ENCODE measurements around the gene PRDM13. TPM values are rescaled to one million over a fixed set of nuclear protein-coding genes. Genes with fewer than 3 reads are reported as not detected.
"Not testable (repeated sequence)": the region's sequence is repeated elsewhere in the genome, so short reads cannot be mapped to it uniquely, and the experiment has no call there.

The PRDM13 gene
- total RNA-seq, 2 donors from 2014 or later: not detected

- Histone ChIP-seq H3K27me3 (no peaks in the 10 kb centered on the region), H3K4me1 (no peaks in the 10 kb centered on the region), H3K9me3 (peaks cover 0 to 16% of the 10 kb centered on the region in 2 donors), H3K4me3 (no peak overlapping the region), H3K27ac (no peak overlapping the region), H3K36me3 (no peaks in the 10 kb centered on the region)
- no peak for TF ChIP-seq CTCF (IDR thresholded peaks at IDR 0.05)
- no peak for DNase-seq (ENCODE audit: low spot score)
Measured at GRCh38 chr6:99637629-99638028, 31.0 kb downstream of the PRDM13 start.

GRCh38 chr6:99638358-99638757 is 31.7 kb downstream of the PRDM13 start:
- not testable (repeated sequence) for DNase-seq (ENCODE audit: low spot score); H3K4me1 ChIP-seq; H3K36me3 ChIP-seq; H3K4me3 ChIP-seq; H3K27ac ChIP-seq; H3K27me3 ChIP-seq
- peaks cover 0 to 16% of the 10 kb centered on the region in 2 donors for H3K9me3 ChIP-seq

GRCh38 chr6:99641270-99641669 is 34.6 kb downstream of the PRDM13 start:
- DNase-seq (ENCODE audit: low spot score): no peak
- no peaks in the 10 kb centered on the region for H3K36me3 ChIP-seq
- TF ChIP-seq CTCF (IDR thresholded peaks at IDR 0.05): no peak
- H3K4me3 ChIP-seq: no peak overlapping the region
- no peaks in the 10 kb centered on the region for H3K27me3 ChIP-seq
- H3K4me1 ChIP-seq: no peaks in the 10 kb centered on the region
- peaks cover 0 to 16% of the 10 kb centered on the region in 2 donors for H3K9me3 ChIP-seq
- no peak overlapping the region for H3K27ac ChIP-seq

GRCh38 chr6:99645986-99646385 is 39.4 kb downstream of the PRDM13 start:
- H3K27ac ChIP-seq: no peak overlapping the region
- H3K4me1 ChIP-seq: no peaks in the 10 kb centered on the region
- DNase-seq (ENCODE audit: low spot score): no peak
- H3K4me3 ChIP-seq: no peak overlapping the region
- no peaks in the 10 kb centered on the region for H3K9me3 ChIP-seq
- TF ChIP-seq CTCF (IDR thresholded peaks at IDR 0.05): no peak
- no peaks in the 10 kb centered on the region for H3K36me3 ChIP-seq
- H3K27me3 ChIP-seq: no peaks in the 10 kb centered on the region

- not testable (repeated sequence) for H3K9me3 ChIP-seq; H3K27ac ChIP-seq; DNase-seq (ENCODE audit: low spot score); H3K27me3 ChIP-seq; H3K36me3 ChIP-seq; H3K4me3 ChIP-seq; H3K4me1 ChIP-seq
Measured at GRCh38 chr6:99650091-99650571, 43.5 kb downstream of the PRDM13 start.

- Histone ChIP-seq H3K4me3 (no peak overlapping the region), H3K36me3 (no peaks in the 10 kb centered on the region), H3K27me3 (no peaks in the 10 kb centered on the region), H3K27ac (no peak overlapping the region), H3K9me3 (no peaks in the 10 kb centered on the region), H3K4me1 (no peaks in the 10 kb centered on the region)
- DNase-seq (ENCODE audit: low spot score): no peak
- TF ChIP-seq CTCF (IDR thresholded peaks at IDR 0.05): no peak
Measured at GRCh38 chr6:99660206-99660605, 53.6 kb downstream of the PRDM13 start.

- no peak for DNase-seq (ENCODE audit: low spot score)
- Histone ChIP-seq H3K36me3 (no peaks in the 10 kb centered on the region), H3K4me1 (no peaks in the 10 kb centered on the region), H3K4me3 (no peak overlapping the region), H3K9me3 (no peaks in the 10 kb centered on the region), H3K27me3 (no peaks in the 10 kb centered on the region), H3K27ac (no peak overlapping the region)
- no peak for TF ChIP-seq CTCF (IDR thresholded peaks at IDR 0.05)
Measured at GRCh38 chr6:99661870-99662269, 55.2 kb downstream of the PRDM13 start.
